NCI-H1092 (cell line): ENCODE data around the gene PLXNA4.

ENCODE experiments used
- DNase-seq: peaks from one replicate; lab custom pipeline; 2025; lab: John Stamatoyannopoulos, UW

Gene PLXNA4

DNA sequence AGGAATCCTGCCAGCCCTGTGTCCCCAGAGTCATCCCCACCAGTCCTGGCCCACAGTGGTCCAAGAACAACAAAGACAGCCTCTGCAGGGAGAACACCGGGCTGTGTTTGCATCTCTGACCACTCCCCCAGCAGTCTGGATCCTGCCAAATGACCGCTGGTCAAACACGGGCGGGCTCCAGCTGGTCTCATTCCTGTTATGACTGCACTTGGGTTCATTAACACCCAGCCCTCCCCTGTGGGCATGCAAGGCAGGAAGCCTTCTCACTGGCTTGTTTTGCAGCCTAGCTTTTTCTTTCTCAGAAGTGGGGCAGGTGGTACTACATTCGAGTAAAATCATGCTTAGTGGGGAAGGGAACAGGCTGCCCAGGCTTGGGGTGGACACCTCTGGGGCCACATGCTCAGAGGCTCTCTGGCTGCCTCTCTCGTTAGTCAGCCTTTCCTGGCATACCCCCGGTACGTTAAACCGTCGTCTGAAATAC lies 190.0 kb downstream of the PLXNA4 start:
- DNase-seq, result peak; percentile 88

DNA sequence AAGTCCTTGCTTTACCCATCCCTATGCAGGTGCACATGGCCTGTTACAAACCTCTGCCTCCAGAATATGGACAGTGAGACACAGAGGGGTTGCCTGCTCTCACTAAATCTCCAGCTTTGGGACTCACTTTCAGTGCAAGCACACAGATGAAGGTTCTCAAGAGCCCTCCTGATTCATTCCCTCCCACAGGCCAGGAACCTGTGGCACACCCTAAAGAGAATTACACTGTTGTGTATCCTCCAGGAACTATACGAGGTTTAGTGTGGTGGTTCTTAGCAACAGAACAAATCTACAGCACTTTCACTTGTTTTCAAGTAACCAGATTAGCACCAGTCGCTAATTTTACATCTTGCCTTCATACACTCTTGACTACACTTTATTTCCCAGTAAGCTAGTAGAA lies 192.3 kb downstream of the PLXNA4 start:
- no peak for DNase-seq

- DNase-seq, result peak; percentile 81
Measured at GRCh38 chr7:132381742-132382472, 194.4 kb downstream of the PLXNA4 start.

DNA sequence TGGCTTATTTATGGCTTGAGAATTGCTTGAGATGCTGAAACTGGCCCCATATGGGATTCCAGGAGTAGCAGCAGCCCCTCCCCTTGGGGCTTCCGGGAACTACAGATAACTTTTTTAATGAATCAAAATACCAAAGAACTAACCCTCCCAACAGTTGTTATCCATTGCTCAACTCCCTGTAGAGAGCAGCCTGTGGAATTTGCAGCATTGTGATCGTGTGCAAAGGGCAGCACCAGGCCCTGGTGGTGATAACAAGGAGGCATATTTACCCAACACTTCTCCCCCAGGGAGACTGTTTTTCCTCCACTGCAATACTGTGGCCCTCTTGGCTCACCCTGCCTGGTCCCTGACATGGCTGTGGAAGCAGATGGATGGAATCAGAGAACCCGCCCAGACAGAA lies 196.2 kb downstream of the PLXNA4 start:
- DNase-seq, result no peak

- DNase-seq, result no peak
Measured at GRCh38 chr7:132379292-132379691, 197.0 kb downstream of the PLXNA4 start.

DNA sequence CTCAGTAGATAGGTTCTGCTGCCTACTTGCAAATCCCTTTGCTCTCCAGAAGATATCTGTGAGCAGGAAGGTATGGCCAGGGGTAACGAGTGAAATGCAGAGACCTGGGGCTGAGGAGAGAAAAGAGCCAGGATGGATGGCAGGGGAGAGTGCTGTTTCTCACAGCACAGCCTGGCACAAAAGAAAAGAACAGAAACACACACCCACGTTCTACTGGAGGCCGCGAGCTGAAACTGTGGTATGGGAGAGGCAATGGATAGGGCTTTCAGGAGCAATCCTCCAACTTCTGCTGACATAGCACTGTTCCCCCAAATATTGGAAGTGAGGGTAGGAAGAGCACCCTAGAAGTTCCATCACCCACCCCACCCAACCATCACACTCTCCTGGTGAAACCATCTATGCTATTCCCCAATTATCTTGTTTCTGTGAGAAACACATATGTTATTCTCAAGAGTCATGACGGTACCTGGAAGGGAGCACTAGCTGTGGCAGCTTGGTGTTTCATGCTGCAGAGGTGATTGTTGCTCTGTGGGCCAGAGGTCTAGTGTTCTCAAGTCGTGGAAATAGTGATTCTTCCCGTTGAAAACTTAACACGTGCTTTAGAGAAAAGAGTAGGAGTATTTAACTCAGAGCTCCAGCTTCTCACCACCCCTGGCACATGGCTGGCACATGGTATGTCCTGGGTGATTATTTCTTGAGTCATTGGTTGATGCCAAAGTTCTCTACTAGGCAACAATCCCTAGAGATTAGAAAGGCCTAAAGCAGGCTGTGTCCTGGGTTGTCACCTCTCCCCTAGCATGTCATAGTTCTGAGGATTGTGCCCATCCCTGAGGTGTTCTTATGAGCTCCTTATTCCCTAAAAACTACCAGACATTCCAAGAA lies 198.3 kb downstream of the PLXNA4 start:
- no peak for DNase-seq

DNA sequence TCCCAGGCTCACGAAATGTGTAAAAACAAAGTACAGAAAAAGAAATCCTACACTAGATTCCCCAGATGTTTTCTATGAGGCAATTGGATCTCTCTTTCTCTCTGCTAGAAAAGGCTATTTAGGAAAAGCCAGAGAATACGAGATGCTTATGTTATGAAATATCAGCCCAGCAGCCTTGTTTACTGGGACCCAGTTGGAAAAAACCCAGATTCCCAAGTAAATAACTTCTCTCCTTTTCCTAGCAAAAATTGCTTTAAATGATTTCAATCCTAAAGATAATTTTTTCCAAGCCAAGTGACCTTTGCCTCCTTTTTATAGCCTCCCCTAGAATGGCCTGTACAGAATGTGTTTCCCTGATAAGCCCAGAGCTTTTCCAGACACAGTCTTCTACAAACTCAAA lies 199.3 kb downstream of the PLXNA4 start:
- no peak for DNase-seq

DNA sequence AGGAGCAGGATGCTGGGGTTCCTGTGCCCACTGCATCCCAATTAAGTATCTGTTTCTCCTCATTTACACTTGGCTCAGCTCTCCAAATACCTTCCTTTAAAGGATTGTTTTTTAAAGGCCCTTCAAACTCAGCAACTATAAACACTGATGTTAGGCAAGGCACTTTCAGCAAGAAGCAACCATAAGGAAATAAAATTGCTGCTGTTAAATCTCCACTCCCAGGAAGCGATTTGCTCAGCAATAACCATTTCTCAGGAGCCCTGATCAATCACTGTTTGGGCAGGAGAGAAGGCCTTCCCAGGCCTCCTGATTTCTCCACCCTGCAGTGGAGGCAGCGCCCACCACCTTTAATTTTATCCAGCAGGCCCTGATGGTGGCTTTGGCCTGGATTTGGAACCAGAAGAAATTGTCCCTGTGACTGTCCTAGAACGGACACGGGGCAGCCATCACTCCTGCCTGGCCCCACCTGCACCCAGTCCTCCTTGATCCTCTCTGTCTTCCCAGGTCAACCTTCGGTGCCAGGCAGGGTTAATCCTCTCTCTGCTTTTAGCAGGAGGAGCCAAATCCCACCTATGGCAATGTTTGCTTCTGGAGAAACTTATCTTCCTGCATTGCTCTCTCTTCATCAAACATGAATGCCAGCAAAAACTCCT lies 199.8 kb downstream of the PLXNA4 start:
- no peak for DNase-seq

GRCh38 chr7:132373879-132374278 lies 202.4 kb downstream of the PLXNA4 start:
- DNase-seq, result no peak

DNA sequence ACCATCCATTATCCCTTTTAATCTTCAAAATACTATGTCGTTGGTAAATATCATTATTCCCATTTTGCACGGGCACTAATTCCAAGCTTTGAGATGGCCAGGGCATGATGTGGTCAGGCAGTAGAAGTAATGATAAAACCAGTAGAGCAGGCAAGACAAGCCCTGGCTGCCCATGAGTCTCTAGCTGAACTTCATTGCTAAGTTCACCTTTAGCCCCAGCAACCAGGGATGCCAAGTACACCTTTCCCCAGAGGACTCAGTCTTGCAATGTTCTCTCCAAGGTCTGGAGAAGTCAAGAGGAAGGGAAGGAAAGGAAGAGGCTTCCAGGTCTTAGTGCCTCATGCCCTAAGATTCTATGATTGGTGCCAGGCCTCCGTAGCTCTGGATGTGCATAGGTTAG lies 203.2 kb downstream of the PLXNA4 start:
- no peak for DNase-seq

- DNase-seq, result no peak
Measured at GRCh38 chr7:132371948-132372347, 204.3 kb downstream of the PLXNA4 start.

DNA sequence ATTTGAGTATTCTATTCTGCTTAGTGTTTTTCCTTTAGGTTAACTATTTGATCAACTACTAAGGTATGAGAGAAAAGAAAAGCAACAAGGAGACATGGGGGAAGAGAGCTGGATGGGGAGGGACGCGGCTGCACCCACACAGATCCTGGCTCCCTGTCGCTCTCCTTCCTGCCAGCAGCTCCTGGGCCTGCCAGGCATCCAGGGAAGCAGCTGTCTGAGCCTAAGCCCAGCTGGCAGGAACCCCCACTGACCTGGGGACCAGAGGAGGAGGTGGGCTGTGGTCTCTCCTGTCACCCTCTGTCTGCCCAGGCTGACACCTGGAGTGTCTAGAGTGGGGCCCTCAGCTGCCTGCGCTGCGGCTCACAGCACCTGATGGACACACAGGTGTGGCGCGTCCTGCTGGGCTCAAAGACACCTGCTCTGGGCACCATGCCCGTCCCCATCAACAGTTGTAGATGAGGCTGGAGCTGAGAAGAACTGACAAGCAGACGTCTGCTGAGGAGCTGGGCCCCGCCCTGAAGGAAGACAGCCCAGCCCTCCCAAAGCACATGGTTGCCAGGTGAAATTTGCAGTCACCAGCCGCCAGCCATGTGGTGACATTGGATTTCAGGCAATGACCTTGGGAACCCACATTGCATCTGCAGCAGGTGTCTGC lies 207.9 kb downstream of the PLXNA4 start:
- peak; percentile 26 for DNase-seq

- DNase-seq, result no peak
Measured at GRCh38 chr7:132367795-132368194, 208.5 kb downstream of the PLXNA4 start.

DNA sequence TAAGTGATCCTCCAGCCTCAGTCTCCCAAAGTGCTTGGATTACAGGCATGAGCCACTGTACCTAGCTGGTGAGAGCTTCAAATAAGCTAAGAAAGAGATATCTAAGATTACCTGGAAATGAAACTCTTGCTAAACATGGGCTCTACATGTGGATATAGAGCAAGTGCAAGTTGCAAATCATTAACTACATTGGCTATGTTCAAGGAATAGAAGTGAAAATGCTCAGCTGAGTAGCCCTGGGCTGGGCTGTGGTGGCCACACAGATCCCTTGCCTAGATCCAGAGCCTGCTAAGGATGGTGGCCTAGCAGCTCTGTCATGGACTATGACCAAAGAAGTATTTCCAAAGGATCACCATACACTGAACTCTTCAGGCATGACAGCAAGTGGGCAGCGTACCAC lies 209.3 kb downstream of the PLXNA4 start:
- DNase-seq, result no peak

- no peak for DNase-seq
Measured at GRCh38 chr7:132364226-132364625, 212.0 kb downstream of the PLXNA4 start.

- no peak for DNase-seq
Measured at GRCh38 chr7:132362059-132362458, 214.2 kb downstream of the PLXNA4 start.

GRCh38 chr7:132361146-132361545 lies 215.1 kb downstream of the PLXNA4 start:
- DNase-seq, result no peak

- no peak for DNase-seq
Measured at GRCh38 chr7:132359743-132360142, 216.5 kb downstream of the PLXNA4 start.

- DNase-seq, result no peak
Measured at GRCh38 chr7:132355048-132355447, 221.2 kb downstream of the PLXNA4 start.

DNA sequence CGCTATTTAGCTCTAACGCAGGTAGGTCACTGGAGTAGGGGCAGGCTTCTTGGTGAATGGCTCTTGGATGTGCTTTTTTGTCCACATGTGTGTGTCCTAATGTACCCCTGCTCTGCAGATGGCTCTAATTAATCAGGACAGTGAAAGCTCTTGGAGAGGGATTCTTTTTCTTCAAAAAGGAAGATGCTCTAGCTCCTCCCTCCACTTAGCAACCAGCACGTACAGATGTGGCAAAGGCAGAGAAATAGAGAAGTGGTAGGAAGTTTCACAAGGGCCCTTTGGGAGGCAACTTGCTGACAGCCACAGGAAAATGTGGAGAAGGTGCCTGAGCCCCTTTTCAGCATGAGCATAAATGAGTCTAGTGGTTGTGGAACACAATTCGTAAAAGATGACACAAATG lies 221.7 kb downstream of the PLXNA4 start:
- DNase-seq, result no peak

GRCh38 chr7:132353936-132354335 lies 222.3 kb downstream of the PLXNA4 start:
- DNase-seq, result no peak

DNA sequence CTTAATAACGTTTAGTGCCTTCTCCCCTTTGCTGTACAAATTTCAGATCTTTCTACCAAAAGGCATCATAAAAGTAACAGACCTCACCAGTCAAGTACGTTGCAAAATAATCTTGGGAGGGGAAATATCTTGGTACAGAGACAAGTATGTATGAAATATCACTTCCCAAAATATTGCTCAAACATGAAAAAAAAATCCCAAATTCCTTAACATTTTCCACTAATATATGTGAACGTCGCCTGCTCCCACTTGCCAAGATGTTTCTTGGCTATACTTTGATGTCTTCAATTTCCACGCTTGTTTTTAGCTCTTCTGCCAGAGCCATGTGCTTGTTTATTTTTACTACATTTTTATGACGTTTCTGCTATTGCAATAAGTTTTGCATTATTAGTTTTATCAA lies 223.5 kb downstream of the PLXNA4 start:
- no peak for DNase-seq
